HEK293 (cell line): ENCODE data around the gene DNMT3A.

ENCODE experiments used
- KLF16 ChIP-seq: fragments of 450-650 bp; formaldehyde crosslinking; IDR thresholded peaks from 2 replicates; pipeline ENCODE4 v1.5.1; 2017; ENCODE audit warnings: missing biosample characterization, missing genetic modification characterization
- SP2 ChIP-seq: fragments of 450-650 bp; formaldehyde crosslinking; IDR thresholded peaks from 2 replicates; pipeline ENCODE4 v1.5.1; 2016; ENCODE audit warnings: missing biosample characterization, missing genetic modification characterization
- ZBTB48 ChIP-seq: fragments of 450-650 bp; formaldehyde crosslinking; IDR thresholded peaks from 2 replicates; pipeline ENCODE4 v1.5.1; 2016; ENCODE audit warnings: missing biosample characterization, missing genetic modification characterization
- ZNF114 ChIP-seq: fragments of 450-650 bp; formaldehyde crosslinking; IDR thresholded peaks from 2 replicates; pipeline ENCODE4 v1.5.0; 2017; ENCODE audit warnings: missing biosample characterization, missing genetic modification characterization
- ZNF133 ChIP-seq: fragments of 450-650 bp; formaldehyde crosslinking; IDR thresholded peaks from 2 replicates; pipeline ENCODE4 v1.5.1; 2016; ENCODE audit warnings: missing biosample characterization, missing genetic modification characterization
- ZNF16 ChIP-seq: fragments of 450-650 bp; formaldehyde crosslinking; IDR thresholded peaks from 2 replicates; pipeline ENCODE4 v1.5.1; 2016; ENCODE audit warnings: low read depth, missing biosample characterization, missing genetic modification characterization
- ZNF571 ChIP-seq: fragments of 450-650 bp; formaldehyde crosslinking; IDR thresholded peaks from 2 replicates; pipeline ENCODE4 v1.5.0; 2017; ENCODE audit warnings: missing biosample characterization, missing genetic modification characterization
- ZNF701 ChIP-seq: fragments of 450-650 bp; formaldehyde crosslinking; IDR thresholded peaks from 2 replicates; pipeline ENCODE4 v1.5.1; 2016; ENCODE audit warnings: missing biosample characterization, missing genetic modification characterization
- ZNF776 ChIP-seq: fragments of 450-650 bp; formaldehyde crosslinking; IDR thresholded peaks from 2 replicates; pipeline ENCODE4 v1.5.0; 2017; ENCODE audit warnings: missing biosample characterization, missing genetic modification characterization, borderline replicate concordance
- ZNF777 ChIP-seq: fragments of 450-650 bp; formaldehyde crosslinking; IDR thresholded peaks from 2 replicates; pipeline ENCODE4 v1.5.1; 2017; ENCODE audit warnings: missing biosample characterization, missing genetic modification characterization, borderline replicate concordance
- TF ChIP-seq, protein P1 (sequence below): fragments of 450-650 bp; formaldehyde crosslinking; IDR thresholded peaks from 2 replicates; pipeline ENCODE4 v1.5.1; 2016; ENCODE audit warnings: missing biosample characterization, missing genetic modification characterization
- TF ChIP-seq, protein P2 (sequence below): fragments of 450-650 bp; formaldehyde crosslinking; IDR thresholded peaks from 2 replicates; pipeline ENCODE4 v1.5.1; 2016; ENCODE audit warnings: missing biosample characterization, missing genetic modification characterization
- TF ChIP-seq, protein P3 (sequence below): IDR thresholded peaks from 2 replicates; pipeline ENCODE4 v1.6.1; 2011; ENCODE audit warnings: mild to moderate bottlenecking, low read depth, low read length, borderline replicate concordance

DNA sequence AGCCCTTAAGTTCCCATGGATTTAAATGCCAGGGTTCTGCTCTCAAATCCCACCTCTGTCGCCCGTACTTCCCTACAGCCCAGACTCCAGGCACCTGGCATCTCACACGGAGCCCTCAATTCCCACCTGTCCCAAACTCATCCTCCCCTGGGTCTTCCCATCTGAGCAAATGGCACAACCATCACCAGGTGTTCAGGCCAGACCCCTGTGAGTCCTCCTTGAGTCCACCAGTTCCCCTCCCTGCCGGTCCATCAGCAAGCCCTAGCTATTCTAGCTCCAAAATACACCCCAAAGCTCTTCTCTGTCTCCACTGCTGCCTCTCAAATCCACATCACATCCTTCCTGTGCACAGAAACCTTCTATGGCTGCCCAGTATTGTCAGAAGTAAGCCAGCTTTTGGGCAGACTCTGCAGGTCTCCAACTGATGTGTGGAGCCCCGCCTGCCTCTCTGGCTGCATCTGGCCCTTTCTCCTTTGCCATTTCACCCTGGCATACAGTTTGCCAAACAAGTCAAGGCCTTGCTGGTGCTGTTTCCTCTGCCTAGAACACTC, 67.7 kb downstream of the DNMT3A start:
- TF ChIP-seq SP2 (tag by site-specific recombination): no peak
- TF ChIP-seq ZNF16: no peak
- TF ChIP-seq, protein P1, sequence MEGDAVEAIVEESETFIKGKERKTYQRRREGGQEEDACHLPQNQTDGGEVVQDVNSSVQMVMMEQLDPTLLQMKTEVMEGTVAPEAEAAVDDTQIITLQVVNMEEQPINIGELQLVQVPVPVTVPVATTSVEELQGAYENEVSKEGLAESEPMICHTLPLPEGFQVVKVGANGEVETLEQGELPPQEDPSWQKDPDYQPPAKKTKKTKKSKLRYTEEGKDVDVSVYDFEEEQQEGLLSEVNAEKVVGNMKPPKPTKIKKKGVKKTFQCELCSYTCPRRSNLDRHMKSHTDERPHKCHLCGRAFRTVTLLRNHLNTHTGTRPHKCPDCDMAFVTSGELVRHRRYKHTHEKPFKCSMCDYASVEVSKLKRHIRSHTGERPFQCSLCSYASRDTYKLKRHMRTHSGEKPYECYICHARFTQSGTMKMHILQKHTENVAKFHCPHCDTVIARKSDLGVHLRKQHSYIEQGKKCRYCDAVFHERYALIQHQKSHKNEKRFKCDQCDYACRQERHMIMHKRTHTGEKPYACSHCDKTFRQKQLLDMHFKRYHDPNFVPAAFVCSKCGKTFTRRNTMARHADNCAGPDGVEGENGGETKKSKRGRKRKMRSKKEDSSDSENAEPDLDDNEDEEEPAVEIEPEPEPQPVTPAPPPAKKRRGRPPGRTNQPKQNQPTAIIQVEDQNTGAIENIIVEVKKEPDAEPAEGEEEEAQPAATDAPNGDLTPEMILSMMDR (tag by site-specific recombination): no peak
- no peak for TF ChIP-seq ZNF776 (tag by site-specific recombination)
- no peak for TF ChIP-seq ZBTB48 (tag by site-specific recombination)
- no peak for TF ChIP-seq ZNF114 (tag by site-specific recombination)
- TF ChIP-seq ZNF571: no peak
- TF ChIP-seq KLF16 (tag by site-specific recombination): no peak
- no peak for TF ChIP-seq ZNF777 (tag by site-specific recombination)
- TF ChIP-seq ZNF133: no peak
- TF ChIP-seq, protein P2, sequence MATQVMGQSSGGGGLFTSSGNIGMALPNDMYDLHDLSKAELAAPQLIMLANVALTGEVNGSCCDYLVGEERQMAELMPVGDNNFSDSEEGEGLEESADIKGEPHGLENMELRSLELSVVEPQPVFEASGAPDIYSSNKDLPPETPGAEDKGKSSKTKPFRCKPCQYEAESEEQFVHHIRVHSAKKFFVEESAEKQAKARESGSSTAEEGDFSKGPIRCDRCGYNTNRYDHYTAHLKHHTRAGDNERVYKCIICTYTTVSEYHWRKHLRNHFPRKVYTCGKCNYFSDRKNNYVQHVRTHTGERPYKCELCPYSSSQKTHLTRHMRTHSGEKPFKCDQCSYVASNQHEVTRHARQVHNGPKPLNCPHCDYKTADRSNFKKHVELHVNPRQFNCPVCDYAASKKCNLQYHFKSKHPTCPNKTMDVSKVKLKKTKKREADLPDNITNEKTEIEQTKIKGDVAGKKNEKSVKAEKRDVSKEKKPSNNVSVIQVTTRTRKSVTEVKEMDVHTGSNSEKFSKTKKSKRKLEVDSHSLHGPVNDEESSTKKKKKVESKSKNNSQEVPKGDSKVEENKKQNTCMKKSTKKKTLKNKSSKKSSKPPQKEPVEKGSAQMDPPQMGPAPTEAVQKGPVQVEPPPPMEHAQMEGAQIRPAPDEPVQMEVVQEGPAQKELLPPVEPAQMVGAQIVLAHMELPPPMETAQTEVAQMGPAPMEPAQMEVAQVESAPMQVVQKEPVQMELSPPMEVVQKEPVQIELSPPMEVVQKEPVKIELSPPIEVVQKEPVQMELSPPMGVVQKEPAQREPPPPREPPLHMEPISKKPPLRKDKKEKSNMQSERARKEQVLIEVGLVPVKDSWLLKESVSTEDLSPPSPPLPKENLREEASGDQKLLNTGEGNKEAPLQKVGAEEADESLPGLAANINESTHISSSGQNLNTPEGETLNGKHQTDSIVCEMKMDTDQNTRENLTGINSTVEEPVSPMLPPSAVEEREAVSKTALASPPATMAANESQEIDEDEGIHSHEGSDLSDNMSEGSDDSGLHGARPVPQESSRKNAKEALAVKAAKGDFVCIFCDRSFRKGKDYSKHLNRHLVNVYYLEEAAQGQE (tag by site-specific recombination): no peak
- TF ChIP-seq ZNF701 (tag by site-specific recombination): no peak
- TF ChIP-seq, protein P3, sequence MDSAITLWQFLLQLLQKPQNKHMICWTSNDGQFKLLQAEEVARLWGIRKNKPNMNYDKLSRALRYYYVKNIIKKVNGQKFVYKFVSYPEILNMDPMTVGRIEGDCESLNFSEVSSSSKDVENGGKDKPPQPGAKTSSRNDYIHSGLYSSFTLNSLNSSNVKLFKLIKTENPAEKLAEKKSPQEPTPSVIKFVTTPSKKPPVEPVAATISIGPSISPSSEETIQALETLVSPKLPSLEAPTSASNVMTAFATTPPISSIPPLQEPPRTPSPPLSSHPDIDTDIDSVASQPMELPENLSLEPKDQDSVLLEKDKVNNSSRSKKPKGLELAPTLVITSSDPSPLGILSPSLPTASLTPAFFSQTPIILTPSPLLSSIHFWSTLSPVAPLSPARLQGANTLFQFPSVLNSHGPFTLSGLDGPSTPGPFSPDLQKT: no peak
